ENCODE measurements around the gene ETV3L.

Gene ETV3L

GRCh38 chr1:157132111-157132510, 32.5 kb upstream of the ETV3L start:
- DNase-seq (ENCODE audit: low read depth in 2 of 2) = no peak

GRCh38 chr1:157131281-157131680, 31.7 kb upstream of the ETV3L start:
- no peak for DNase-seq (ENCODE audit: low read depth in 2 of 2)

GRCh38 chr1:157124855-157125254, 25.2 kb upstream of the ETV3L start:
- no peak for DNase-seq (ENCODE audit: low read depth in 2 of 2)

GRCh38 chr1:157119448-157119847, 19.8 kb upstream of the ETV3L start:
- DNase-seq (ENCODE audit: low read depth in 2 of 2) = no peak

GRCh38 chr1:157119008-157119407, 19.4 kb upstream of the ETV3L start:
- no peak for DNase-seq (ENCODE audit: low read depth in 2 of 2)

- no peak for DNase-seq (ENCODE audit: low read depth in 2 of 2)
Observed at GRCh38 chr1:157117527-157118057, 18.0 kb upstream of the ETV3L start.

- DNase-seq (ENCODE audit: low read depth in 2 of 2) = no peak
Observed at GRCh38 chr1:157116737-157117103, 17.1 kb upstream of the ETV3L start.

- DNase-seq (ENCODE audit: low read depth in 2 of 2) = no peak
Observed at GRCh38 chr1:157115851-157116736, 16.5 kb upstream of the ETV3L start.

GRCh38 chr1:157115429-157115838, 15.8 kb upstream of the ETV3L start:
- no peak for DNase-seq (ENCODE audit: low read depth in 2 of 2)

GRCh38 chr1:157114183-157115121, 14.8 kb upstream of the ETV3L start:
- DNase-seq (ENCODE audit: low read depth in 2 of 2) = no peak

GRCh38 chr1:157113631-157114030, 14.0 kb upstream of the ETV3L start:
- no peak for DNase-seq (ENCODE audit: low read depth in 2 of 2)

GRCh38 chr1:157113106-157113505, 13.5 kb upstream of the ETV3L start:
- no peak for DNase-seq (ENCODE audit: low read depth in 2 of 2)

GRCh38 chr1:157112186-157112867, 12.7 kb upstream of the ETV3L start:
- DNase-seq (ENCODE audit: low read depth in 2 of 2) = no peak

GRCh38 chr1:157111396-157112165, 12.0 kb upstream of the ETV3L start:
- no peak for DNase-seq (ENCODE audit: low read depth in 2 of 2)

GRCh38 chr1:157110686-157111085, 11.1 kb upstream of the ETV3L start:
- DNase-seq (ENCODE audit: low read depth in 2 of 2) = no peak

- no peak for DNase-seq (ENCODE audit: low read depth in 2 of 2)
Observed at GRCh38 chr1:157110003-157110402, 10.4 kb upstream of the ETV3L start.

GRCh38 chr1:157108448-157108847, 8.8 kb upstream of the ETV3L start:
- no peak for DNase-seq (ENCODE audit: low read depth in 2 of 2)

- no peak for DNase-seq (ENCODE audit: low read depth in 2 of 2)
Observed at GRCh38 chr1:157107702-157108101, 8.1 kb upstream of the ETV3L start.

GRCh38 chr1:157106813-157107189, 7.2 kb upstream of the ETV3L start:
- no peak for DNase-seq (ENCODE audit: low read depth in 2 of 2)

- no peak for DNase-seq (ENCODE audit: low read depth in 2 of 2)
Observed at GRCh38 chr1:157105988-157106812, 6.6 kb upstream of the ETV3L start.

Measured in stimulated activated CD8-positive, alpha-beta memory T cell treated with anti-CD3 and anti-CD28 coated beads, Interleukin-7, amount 100 ng/mL, for 1 hour (primary cell).